Heart left ventricle (tissue), 13 donors: ENCODE data around the gene RALGAPA1.

Source experiments
- CTCF ChIP-seq, 12 donors: fragments of 200-600 bp; sonication (generic) in 4 of 12; IDR thresholded peaks; one replicate each; pipeline versions ENCODE4 v1.5.0 to v1.8.0; 2018 to 2022; ENCODE audit warnings: antibody characterized with exemption in 12 of 12, mild to moderate bottlenecking in 5 of 12
- POLR2A ChIP-seq, 2 donors: fragments of 450-650 bp; IDR thresholded peaks; one replicate each; pipeline ENCODE4 v1.6.1; 2017; ENCODE audit warnings: antibody characterized with exemption in 2 of 2, mild to moderate bottlenecking in 2 of 2, moderate library complexity in 2 of 2
- donor health status: ischemic (EF 13 %, LVEDD 7.1; RV severe dilation, severe dysfunction).
- donor health status: DM: no; HTN: yes; CAD: no.
- donor health status: DM: no; HTN: no; CAD: no.
- donor health status: ischemic (EF 25% LVEDD 6.9; RV normal size, moderate dysfunction).
- donor health status: ischemic (EF 25% LVEDD 5.7; RV mildly dilated, moderate dysfunction).
- donor health status: ischemic (EF 35%, LVEDD 5.7; RV mildly dilated, moderate dysfunction).
- donor health status: nonischemic (EF 11% LVEDD 7.7; RV severe dilation, severe dysfunction).
- donor health status: DM: yes; HTN: yes; CAD: no.
- donor health status: PGD.
- donor health status: ischemic (EF 29% LVEDD 5.4; RV normal size, mild dysfunction).
- donor health status: nonischemic (EF 23%, LVEDD 6.1; RV moderate dilation, normal function).

DNA sequence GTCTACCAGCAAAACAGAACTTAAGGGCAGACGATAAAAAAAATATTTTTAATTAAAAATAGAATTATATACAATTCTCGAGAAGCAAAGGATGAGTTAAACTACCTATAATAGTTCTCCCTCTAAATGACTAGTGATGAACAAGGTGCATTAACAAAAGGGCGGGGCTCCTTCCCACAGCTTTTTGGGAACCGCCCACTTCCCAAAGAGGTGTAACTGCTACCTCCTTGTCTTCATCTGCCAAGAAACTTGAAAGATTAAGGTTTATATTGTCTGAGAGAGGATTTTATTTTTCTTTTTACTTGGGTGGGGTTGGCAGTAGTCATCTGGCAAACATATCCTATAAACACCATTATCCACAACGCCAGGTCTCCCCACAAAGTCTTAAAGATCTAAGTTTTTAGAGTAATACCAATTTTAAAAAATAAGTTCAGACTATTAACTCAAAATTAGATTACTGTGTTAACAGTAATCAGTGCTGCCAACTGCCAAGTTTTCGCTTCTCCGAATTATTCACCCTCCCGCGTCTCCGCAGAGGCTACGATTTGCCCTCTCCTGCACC lies 938 bp downstream of the RALGAPA1 start:
- TF ChIP-seq POLR2A (IDR thresholded peaks at IDR 0.05) (no peak), CTCF (IDR thresholded peaks at IDR 0.05) (no peak)
